DND-41 (cell line): ENCODE data around the gene GXYLT1.

ENCODE experiments used
- CTCF ChIP-seq: IDR thresholded peaks from 2 replicates; pipeline ENCODE4 v1.5.1; 2012; ENCODE audit warnings: borderline replicate concordance, low read length, moderate library complexity, mild to moderate bottlenecking; ENCODE audit not compliant: poor library complexity, severe bottlenecking; ENCODE audit errors: extremely low read depth
- EZH2 ChIP-seq: IDR thresholded peaks from 3 replicates; pipeline ENCODE4 v1.6.1; 2012; ENCODE audit warnings: borderline replicate concordance, low read depth, mild to moderate bottlenecking, moderate library complexity, low read length, inconsistent platforms; ENCODE audit not compliant: severe bottlenecking

DNA sequence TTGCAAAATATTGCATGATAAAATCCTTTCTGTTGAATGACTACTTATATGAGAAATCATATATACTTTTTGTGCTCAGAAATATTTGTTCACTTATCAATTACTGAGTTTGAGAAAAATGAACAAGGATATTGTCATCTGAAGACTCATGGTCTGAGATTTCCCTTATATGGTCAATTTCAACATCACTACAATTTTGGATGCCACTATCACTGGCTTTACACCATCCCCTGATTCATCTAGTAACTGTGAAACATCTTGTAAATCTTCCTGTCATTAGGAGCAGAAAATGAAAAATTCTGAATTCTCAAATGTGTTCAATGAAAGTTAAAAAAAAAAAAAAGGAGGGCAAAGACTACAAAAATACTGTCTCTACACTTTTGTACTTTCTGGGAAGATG, 21.8 kb upstream of the GXYLT1 start:
- TF ChIP-seq CTCF (no peak), EZH2 (no peak)
